H1 (cell line): ENCODE measurements around the gene RHOU. TPM values are rescaled to one million over a fixed set of nuclear protein-coding genes. Genes with fewer than 3 reads are reported as not detected.

ENCODE experiments used
- CTCF ChIA-PET: fragments of 300-600 bp; sonication (Branson Sonifier 250); formaldehyde crosslinking; loops from one replicate; lab custom pipeline; 2021; ENCODE audit not compliant: partially characterized antibody; lab: Charles Lee
- POLR2A ChIA-PET: fragments of 300-600 bp; sonication (Branson Sonifier 250); formaldehyde crosslinking; loops from one replicate; lab custom pipeline; 2021; ENCODE audit warnings: inconsistent platforms; ENCODE audit not compliant: partially characterized antibody; lab: Charles Lee
- DNase-seq, 2 experiments: peaks; one replicate each; pipeline versions ENCODE4 v3.0.0 to v3.0.0-alpha.2; 2010 to 2022; ENCODE audit warnings: low spot score in 2 of 2, low read depth in 1 of 2, mixed read lengths in 1 of 2
- FAIRE-seq: peaks from 2 replicates; lab custom pipeline; 2011; peaks lifted over from hg19 to GRCh38; lab: Jason Lieb, UNC
- H2AFZ ChIP-seq: 2 replicates; pipeline ENCODE4 v1.8.1; 2012; ENCODE audit warnings: low read length, inconsistent platforms
- H2AK5ac ChIP-seq: 2 replicates; pipeline ENCODE4 v1.6.1; 2013; ENCODE audit warnings: low read depth, low read length
- H2BK120ac ChIP-seq: replicated peaks from 2 replicates; pipeline ENCODE3; 2013; ENCODE audit warnings: low read depth, low read length, inconsistent platforms
- H2BK12ac ChIP-seq: 2 replicates; pipeline ENCODE4 v1.6.1; 2013; ENCODE audit warnings: low read depth, low read length
- H2BK15ac ChIP-seq: 2 replicates; pipeline ENCODE4 v1.6.1; 2013; ENCODE audit warnings: low read length
- H2BK20ac ChIP-seq: 2 replicates; pipeline ENCODE4 v1.6.1; 2013; ENCODE audit warnings: low read length
- H2BK5ac ChIP-seq: 2 replicates; pipeline ENCODE4 v1.6.1; 2013; ENCODE audit warnings: low read depth, low read length
- H3K14ac ChIP-seq: 2 replicates; pipeline ENCODE4 v1.6.1; 2013; ENCODE audit warnings: inconsistent platforms; ENCODE audit not compliant: insufficient read length
- H3K18ac ChIP-seq: 2 replicates; pipeline ENCODE4 v1.6.1; 2013; ENCODE audit warnings: low read length; ENCODE audit errors: extremely low read depth
- H3K23ac ChIP-seq: 2 replicates; pipeline ENCODE4 v1.6.1; 2013; ENCODE audit warnings: inconsistent platforms; ENCODE audit not compliant: insufficient read length
- H3K23me2 ChIP-seq: 2 replicates; pipeline ENCODE4 v1.6.1; 2013; ENCODE audit warnings: low read depth, low read length
- H3K27ac ChIP-seq: 2 replicates; pipeline ENCODE4 v1.6.1; 2011; ENCODE audit warnings: low read depth, low read length, inconsistent platforms
- H3K27me3 ChIP-seq, 4 experiments: replicated peaks in 1 of 4; 1 replicate in 1 of 4; 2 replicates in 3 of 4; pipeline versions ENCODE4 v1.6.1 to v1.8.1; 2011 to 2013; ENCODE audit warnings: low read length in 3 of 4, mild to moderate bottlenecking in 3 of 4, inconsistent platforms in 2 of 4, mixed read lengths in 2 of 4, moderate library complexity in 1 of 4; ENCODE audit not compliant: control insufficient read depth in 3 of 4, insufficient read depth in 3 of 4; ENCODE audit errors: extremely low read depth in 1 of 4
- H3K36me3 ChIP-seq, 4 experiments: 2 replicates each; pipeline versions ENCODE4 v1.6.1 to v1.8.1; 2011 to 2013; ENCODE audit warnings: mild to moderate bottlenecking in 4 of 4, low read length in 3 of 4, moderate library complexity in 2 of 4, control low read depth in 1 of 4, inconsistent platforms in 1 of 4; ENCODE audit not compliant: insufficient read depth in 4 of 4, control insufficient read depth in 2 of 4
- H3K4ac ChIP-seq: replicated peaks from 2 replicates; pipeline ENCODE3; 2013; ENCODE audit warnings: low read length, low read depth, mixed read lengths, inconsistent platforms; ENCODE audit not compliant: insufficient read length
- H3K4me1 ChIP-seq, 4 experiments: replicated peaks in 1 of 4; 1 replicate in 1 of 4; 2 replicates in 3 of 4; pipeline versions ENCODE4 v1.6.1 to v1.8.1; 2011 to 2013; ENCODE audit warnings: low read length in 3 of 4, inconsistent platforms in 2 of 4, mixed read lengths in 1 of 4; ENCODE audit not compliant: insufficient read depth in 4 of 4, control insufficient read depth in 3 of 4
- H3K4me2 ChIP-seq, 2 experiments: 2 replicates each; pipeline versions ENCODE4 v1.6.1 to v1.8.1; 2011 to 2013; ENCODE audit warnings: low read depth in 2 of 2, low read length in 2 of 2, control low read depth in 1 of 2, inconsistent platforms in 1 of 2, mild to moderate bottlenecking in 1 of 2; ENCODE audit not compliant: insufficient read depth in 1 of 2
- H3K4me3 ChIP-seq, 4 experiments: fragments of 200-600, 300-600 bp in 1 of 4; sonication (generic), shearing (Covaris generic), sonication (Bioruptor Twin) in 1 of 4; 2 replicates each; pipeline versions ENCODE4 v1.5.1 to v1.8.1; 2011 to 2016; ENCODE audit warnings: low read length in 4 of 4, low read depth in 3 of 4, control low read depth in 2 of 4, inconsistent platforms in 2 of 4, mild to moderate bottlenecking in 2 of 4, mixed read lengths in 1 of 4, moderate library complexity in 1 of 4; ENCODE audit not compliant: insufficient read depth in 2 of 4; ENCODE audit errors: extremely low read depth in 1 of 4
- H3K56ac ChIP-seq: replicated peaks from 2 replicates; pipeline ENCODE3; 2013; ENCODE audit warnings: low read depth, mild to moderate bottlenecking, mixed read lengths, low read length, inconsistent platforms; ENCODE audit not compliant: insufficient read length
- H3K79me1 ChIP-seq: 2 replicates; pipeline ENCODE4 v1.6.1; 2013; ENCODE audit warnings: low read depth, low read length, control low read depth
- H3K79me2 ChIP-seq, 2 experiments: 2 replicates each; pipeline versions ENCODE4 v1.6.1 to v1.8.1; 2012 to 2013; ENCODE audit warnings: low read length in 2 of 2, mild to moderate bottlenecking in 2 of 2, inconsistent platforms in 1 of 2; ENCODE audit not compliant: insufficient read depth in 2 of 2, control insufficient read depth in 1 of 2
- H3K9ac ChIP-seq, 4 experiments: replicated peaks in 1 of 4; 1 replicate in 1 of 4; 2 replicates in 3 of 4; pipeline versions ENCODE4 v1.6.1 to v1.8.1; 2011 to 2013; ENCODE audit warnings: low read depth in 3 of 4, low read length in 3 of 4, control low read depth in 2 of 4, mild to moderate bottlenecking in 2 of 4, moderate library complexity in 2 of 4, inconsistent platforms in 1 of 4; ENCODE audit errors: extremely low read depth in 1 of 4
- H3K9me3 ChIP-seq, 2 experiments: 2 replicates each; pipeline versions ENCODE4 v1.6.1 to v1.8.1; 2012 to 2013; ENCODE audit warnings: mild to moderate bottlenecking in 2 of 2, moderate library complexity in 2 of 2, control low read depth in 1 of 2, inconsistent platforms in 1 of 2, low read depth in 1 of 2, low read length in 1 of 2, mixed read lengths in 1 of 2; ENCODE audit not compliant: insufficient read depth in 2 of 2
- H4K20me1 ChIP-seq, 2 experiments: replicated peaks in 1 of 2; 2 replicates each; pipeline versions ENCODE3 to v1.8.1; 2011 to 2013; ENCODE audit warnings: inconsistent platforms in 2 of 2, low read length in 2 of 2, mild to moderate bottlenecking in 1 of 2; ENCODE audit not compliant: insufficient read depth in 2 of 2, control insufficient read depth in 1 of 2
- H4K5ac ChIP-seq: 2 replicates; pipeline ENCODE4 v1.6.1; 2013; ENCODE audit warnings: low read length, low read depth, mixed read lengths, inconsistent platforms; ENCODE audit not compliant: insufficient read length
- H4K8ac ChIP-seq: 2 replicates; pipeline ENCODE4 v1.8.0; 2013; ENCODE audit warnings: mild to moderate bottlenecking, moderate library complexity, low read length, inconsistent platforms; ENCODE audit not compliant: insufficient read depth; ENCODE audit errors: extremely low read depth
- H4K91ac ChIP-seq: replicated peaks from 2 replicates; pipeline ENCODE3; 2013; ENCODE audit warnings: low read length, mixed read lengths, inconsistent platforms; ENCODE audit not compliant: insufficient read length
- CREB1 ChIP-seq: IDR thresholded peaks from 2 replicates; pipeline ENCODE4 v1.6.1; 2012; ENCODE audit warnings: inconsistent platforms
- EZH2 ChIP-seq: fragments of 200-600 bp; sonication (generic); IDR thresholded peaks from 2 replicates; pipeline ENCODE4 v1.7.1; 2012; ENCODE audit warnings: low read depth, mild to moderate bottlenecking, moderate library complexity, low read length, inconsistent platforms; ENCODE audit not compliant: severe bottlenecking
- FOSL1 ChIP-seq: IDR thresholded peaks from 2 replicates; pipeline ENCODE4 v1.6.1; 2011; ENCODE audit warnings: mild to moderate bottlenecking, low read depth, low read length, moderate library complexity; ENCODE audit not compliant: insufficient read depth
- GABPA ChIP-seq: IDR thresholded peaks from 2 replicates; pipeline ENCODE4 v1.6.1; 2011; ENCODE audit warnings: mild to moderate bottlenecking, low read length, moderate library complexity, borderline replicate concordance; ENCODE audit not compliant: insufficient read depth
- JUN ChIP-seq: IDR thresholded peaks from 2 replicates; pipeline ENCODE4 v1.6.1; 2011; ENCODE audit warnings: low read depth, mild to moderate bottlenecking, improper control_type of control experiment, low read length
- MAFK ChIP-seq: IDR thresholded peaks from 2 replicates; pipeline ENCODE4 v1.6.1; 2012; ENCODE audit warnings: low read depth, mild to moderate bottlenecking, improper control_type of control experiment, low read length
- RFX5 ChIP-seq: IDR thresholded peaks from 2 replicates; pipeline ENCODE4 v1.6.1; 2011; ENCODE audit warnings: low read depth, low read length, improper control_type of control experiment, borderline replicate concordance
- RNF2 ChIP-seq: fragments of 200-900, 300-1000 bp; sonication (generic); IDR thresholded peaks from 2 replicates; pipeline ENCODE4 v1.7.1; 2016; ENCODE audit warnings: borderline replicate concordance, low read depth, mild to moderate bottlenecking, antibody characterized with exemption, low read length; ENCODE audit not compliant: poor library complexity, severe bottlenecking; ENCODE audit errors: missing control alignments
- SAP30 ChIP-seq: fragments of 300-600 bp; sonication (generic); IDR thresholded peaks from 2 replicates; pipeline ENCODE4 v1.7.1; 2012; ENCODE audit warnings: low read length, moderate library complexity, mild to moderate bottlenecking, inconsistent platforms; ENCODE audit not compliant: insufficient read depth, insufficient replicate concordance
- SIRT6 ChIP-seq: IDR thresholded peaks from one replicate; pipeline ENCODE4 v1.7.1; 2012; ENCODE audit warnings: low read length, inconsistent platforms
- ZNF274 ChIP-seq: IDR thresholded peaks from 2 replicates; pipeline ENCODE4 v1.7.0; 2012; ENCODE audit warnings: low read length, borderline replicate concordance; ENCODE audit errors: extremely low read depth
- WGBS, 2 experiments: shearing (Covaris generic) in 1 of 2; methylation state at CpG; one replicate each; pipeline versions ENCODE4 v1.1.6 to v1.1.7; 2013 to 2015; ENCODE audit warnings: low lambda C conversion rate in 2 of 2, mixed read lengths in 2 of 2, inconsistent platforms in 1 of 2, low coverage in 1 of 2, missing lambda C conversion rate in 1 of 2; ENCODE audit not compliant: insufficient replicate concordance in 2 of 2, insufficient coverage in 1 of 2, insufficient read length in 1 of 2; ENCODE audit errors: extremely low coverage in 1 of 2, missing lambda C conversion rate in 1 of 2; 5-methylcytosine and 5-hydroxymethylcytosine counted together
- polyA plus RNA-seq, 7 experiments: library from polyadenylated mRNA; depleted of rRNA in 3 of 7; stranded (reverse) in 5 of 7; unstranded in 2 of 7; fragments of >200 nt in 5 of 7; fragments of 200-250 nt in 2 of 7; gene quantifications; 1 replicate in 5 of 7; 2 replicates in 1 of 7; 4 replicates in 1 of 7; pipeline versions ENCODE4 v1.2.1 to v1.2.3, GENCODE V29; 2011 to 2013; ENCODE audit warnings: missing spikeins in 2 of 7, mixed read lengths in 2 of 7
- total RNA-seq: library from RNA; stranded (reverse); fragmentation: NEBNext Ultra II Directional; extraction: Animal tissue kit (Norgen Biotek cat#: 25700); gene quantifications from 2 replicates; pipeline ENCODE4 v1.2.1, GENCODE V29; 2021

Gene RHOU
- total and polyA plus RNA-seq, 2 of the 8 experiments (the other 6 are each of a cell fraction or from before 2014, with no cell fraction given): 3.0 to 3.4 TPM

GRCh38 chr1:228740543-228741317, 5.5 kb downstream of the RHOU start:
- no peak overlapping the region for H3K4me2 ChIP-seq
- no peak overlapping the region for H2BK20ac ChIP-seq
- H4K8ac ChIP-seq: no peak overlapping the region
- no peak overlapping the region for H3K4me3 ChIP-seq
- no peak overlapping the region for H2BK12ac ChIP-seq
- 82% methylated on average over 8 of the region's 8 CpGs; no CpG with 5 or more reads in 1 of the 2 experiments for WGBS, 2 experiments
- no peak overlapping the region for H3K23ac ChIP-seq
- no peak overlapping the region for H4K91ac ChIP-seq
- peaks cover 0 to 17% (median 8%) of the 10 kb centered on the region in 4 experiments; a peak in 4 of 8 replicates for H3K36me3 ChIP-seq
- no peak overlapping the region for H2BK120ac ChIP-seq
- no peak overlapping the region; a peak in 1 of 7 replicates for H3K9ac ChIP-seq
- H3K27me3 ChIP-seq: peaks cover 0 to 9% (median 7%) of the 10 kb centered on the region in 4 experiments; a peak in 5 of 7 replicates
- DNase-seq (no peak), FAIRE-seq (no peak)
- H3K79me1 ChIP-seq: peaks cover 2% of the 10 kb centered on the region; the same call in 1 of the 2 replicates
- POLR2A ChIA-PET: interaction anchor here (0.6 kb wide), 1 partner anchor 774 kb away, joined by 3 read pairs; no protein-coding TSS in a partner anchor
- H2BK5ac ChIP-seq: no peak overlapping the region
- H3K4ac ChIP-seq: no peak overlapping the region
- no peak overlapping the region for H3K18ac ChIP-seq
- CTCF ChIA-PET: interaction anchor here (0.9 to 1.1 kb wide), 3 partner anchors 31 to 514 kb away, joined by 3 read pairs; no protein-coding TSS in a partner anchor
- H2BK15ac ChIP-seq: no peak overlapping the region
- no peak overlapping the region for H3K14ac ChIP-seq
- H3K4me1 ChIP-seq: peaks cover 0 to 3% (median 1%) of the 10 kb centered on the region in 4 experiments; a peak in 3 of 7 replicates
- no peak overlapping the region for H3K27ac ChIP-seq
- no peaks in the 10 kb centered on the region; the same call in 1 of the 2 replicates for H3K23me2 ChIP-seq
- H3K9me3 ChIP-seq: no peaks in the 10 kb centered on the region
- no peaks in the 10 kb centered on the region; a peak in 1 of 4 replicates for H3K79me2 ChIP-seq
- H2AFZ ChIP-seq: no peak overlapping the region
- H4K20me1 ChIP-seq: peaks cover 0 to 4% of the 10 kb centered on the region in 2 experiments
- no peak overlapping the region for H4K5ac ChIP-seq
- no peak overlapping the region for H2AK5ac ChIP-seq
- no peak overlapping the region for H3K56ac ChIP-seq
- TF ChIP-seq SIRT6: no peak
- TF ChIP-seq RNF2: no peak
- no peak for TF ChIP-seq FOSL1
- TF ChIP-seq SAP30: no peak
- no peak for TF ChIP-seq RFX5
- no peak for TF ChIP-seq ZNF274
- no peak for TF ChIP-seq JUN
- TF ChIP-seq GABPA: no peak
- TF ChIP-seq MAFK: no peak
- no peak for TF ChIP-seq CREB1
- no peak for TF ChIP-seq EZH2
